GM19452 (cell line): ENCODE data around the gene BPI.
"Not testable (repeated sequence)": the region's sequence is repeated elsewhere in the genome, so short reads cannot be mapped to it uniquely, and the experiment has no call there.

Experiments
- ATAC-seq: cut with Tn5 transposase; IDR thresholded peaks from one replicate; pipeline ENCODE4 v1.9.1; 2021; ENCODE audit not compliant: unreplicated experiment

Gene BPI

DNA sequence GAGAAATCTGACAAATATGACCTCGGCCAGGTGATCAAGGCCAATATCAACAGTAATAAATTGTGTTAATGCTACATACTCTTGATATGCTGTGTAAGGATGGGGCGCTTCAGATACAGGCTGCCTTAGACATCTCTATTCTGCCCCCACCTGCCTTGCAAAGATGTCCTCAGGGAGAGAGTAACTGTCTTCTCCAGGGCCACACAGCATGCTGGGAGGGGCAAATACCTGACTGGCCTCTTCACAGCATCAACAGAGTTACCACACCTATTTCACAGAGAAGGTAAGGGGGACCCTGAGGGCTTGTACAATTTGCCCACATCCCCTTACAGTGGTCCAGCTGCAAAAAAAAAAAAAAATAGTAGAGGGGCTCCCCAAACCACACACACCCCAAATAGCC is 26.3 kb upstream of the BPI start:
- no peak for ATAC-seq

DNA sequence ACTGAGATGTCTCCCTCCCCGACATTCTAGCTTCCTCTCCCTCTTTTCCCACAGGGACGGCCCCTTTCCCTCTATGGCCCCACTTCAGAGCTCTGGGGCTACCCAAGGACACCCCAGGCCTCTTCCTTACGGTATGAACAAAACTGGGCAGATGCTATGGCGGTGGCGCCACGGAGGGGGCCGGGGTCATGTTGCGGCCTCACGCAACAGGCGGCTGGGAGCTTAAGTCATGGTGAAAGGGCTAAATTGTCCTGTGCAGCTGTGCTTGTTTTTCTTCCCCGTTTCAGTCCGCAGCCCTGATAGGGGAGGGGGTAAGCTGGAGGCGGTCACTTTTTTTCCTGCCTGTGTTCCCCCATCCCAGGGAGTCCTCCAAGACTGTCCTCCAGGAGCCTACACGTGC is 25.8 kb upstream of the BPI start:
- no peak for ATAC-seq

DNA sequence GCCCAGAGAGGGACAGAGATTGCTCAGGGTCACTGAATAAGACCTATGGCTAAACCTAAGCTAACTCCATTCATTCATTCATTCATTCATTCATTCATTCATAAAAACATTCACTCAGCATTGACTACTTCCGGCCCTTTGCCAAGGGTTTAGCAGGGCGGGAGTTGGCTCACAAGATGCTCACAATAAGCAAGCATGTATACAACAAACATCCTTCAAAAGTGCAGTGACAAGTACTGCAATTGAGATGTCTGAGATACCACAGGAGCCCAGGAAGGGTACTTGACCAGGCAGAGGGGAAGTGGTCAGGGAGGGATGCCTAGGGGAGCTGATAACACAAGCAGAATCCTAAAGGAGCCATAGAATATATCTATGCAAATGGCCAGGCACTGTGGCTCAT is 25.2 kb upstream of the BPI start:
- no peak for ATAC-seq

DNA sequence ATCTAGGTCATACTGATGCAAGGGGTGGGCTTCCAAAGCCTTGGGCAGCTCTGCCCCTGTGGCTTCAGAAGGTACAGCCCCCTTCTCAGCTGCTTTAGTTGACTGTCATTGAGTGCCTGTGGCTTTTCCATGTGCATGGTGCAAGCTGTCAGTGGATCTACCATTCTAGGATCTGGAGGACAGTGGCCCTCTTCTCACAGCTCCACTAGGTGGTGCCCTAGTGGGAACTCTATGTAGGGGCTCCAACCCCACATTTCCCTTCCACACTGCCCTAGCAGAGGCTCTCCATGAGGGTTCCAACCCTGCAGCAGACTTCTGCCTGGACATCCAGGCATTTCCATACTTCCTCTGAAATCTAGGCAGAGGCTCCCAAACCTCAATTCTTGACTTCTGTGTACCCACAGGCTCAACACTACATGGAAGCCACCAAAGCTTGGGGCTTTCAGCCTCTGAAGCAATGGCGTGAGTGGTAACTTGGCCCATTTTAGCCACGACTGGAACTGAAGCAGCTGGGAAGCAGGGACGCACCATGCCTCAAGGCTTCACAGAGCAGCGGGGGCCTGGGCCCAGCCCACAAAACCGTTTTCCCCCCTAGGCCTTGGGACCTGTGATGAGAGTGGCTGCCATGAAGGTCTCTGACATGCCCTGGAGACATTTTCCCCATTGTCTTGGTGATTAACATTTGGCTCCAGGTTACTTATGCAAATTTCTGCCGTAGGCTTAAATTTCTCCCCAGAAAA is 22.6 kb upstream of the BPI start:
- ATAC-seq: not testable (repeated sequence)

- ATAC-seq: no peak
These were observed 20.7 kb upstream of the BPI start for GRCh38 chr20:38283236-38283635.

DNA sequence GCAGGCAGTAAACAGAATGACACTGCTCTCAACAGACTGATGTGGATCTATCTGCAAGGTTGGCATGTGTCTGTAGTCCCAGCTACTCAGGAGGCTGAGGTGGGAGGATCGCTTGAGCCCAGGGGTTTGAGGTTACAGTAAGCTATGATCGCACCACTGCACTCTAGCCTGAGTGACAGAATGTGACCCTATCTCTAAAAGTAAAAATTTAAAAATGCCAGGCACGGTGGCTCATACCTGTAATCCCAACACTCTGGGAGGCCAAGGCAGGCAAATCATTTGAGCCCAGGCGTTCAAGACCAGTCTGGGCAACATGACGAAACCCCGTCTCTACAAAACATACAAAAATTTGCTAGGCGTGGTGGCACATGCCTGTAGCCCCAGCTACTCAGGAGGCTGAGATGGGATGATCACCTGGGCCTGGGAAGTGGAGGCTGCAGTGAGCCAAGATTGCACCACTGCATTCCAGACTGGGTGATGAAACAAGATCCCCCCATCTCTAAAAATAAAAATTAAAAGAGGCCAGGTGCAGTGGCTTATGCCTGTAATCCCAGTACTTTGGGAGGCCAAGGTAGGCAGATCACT is 19.8 kb upstream of the BPI start:
- ATAC-seq: not testable (repeated sequence)

- no peak for ATAC-seq
These were observed 19.0 kb upstream of the BPI start for GRCh38 chr20:38284893-38285444.

DNA sequence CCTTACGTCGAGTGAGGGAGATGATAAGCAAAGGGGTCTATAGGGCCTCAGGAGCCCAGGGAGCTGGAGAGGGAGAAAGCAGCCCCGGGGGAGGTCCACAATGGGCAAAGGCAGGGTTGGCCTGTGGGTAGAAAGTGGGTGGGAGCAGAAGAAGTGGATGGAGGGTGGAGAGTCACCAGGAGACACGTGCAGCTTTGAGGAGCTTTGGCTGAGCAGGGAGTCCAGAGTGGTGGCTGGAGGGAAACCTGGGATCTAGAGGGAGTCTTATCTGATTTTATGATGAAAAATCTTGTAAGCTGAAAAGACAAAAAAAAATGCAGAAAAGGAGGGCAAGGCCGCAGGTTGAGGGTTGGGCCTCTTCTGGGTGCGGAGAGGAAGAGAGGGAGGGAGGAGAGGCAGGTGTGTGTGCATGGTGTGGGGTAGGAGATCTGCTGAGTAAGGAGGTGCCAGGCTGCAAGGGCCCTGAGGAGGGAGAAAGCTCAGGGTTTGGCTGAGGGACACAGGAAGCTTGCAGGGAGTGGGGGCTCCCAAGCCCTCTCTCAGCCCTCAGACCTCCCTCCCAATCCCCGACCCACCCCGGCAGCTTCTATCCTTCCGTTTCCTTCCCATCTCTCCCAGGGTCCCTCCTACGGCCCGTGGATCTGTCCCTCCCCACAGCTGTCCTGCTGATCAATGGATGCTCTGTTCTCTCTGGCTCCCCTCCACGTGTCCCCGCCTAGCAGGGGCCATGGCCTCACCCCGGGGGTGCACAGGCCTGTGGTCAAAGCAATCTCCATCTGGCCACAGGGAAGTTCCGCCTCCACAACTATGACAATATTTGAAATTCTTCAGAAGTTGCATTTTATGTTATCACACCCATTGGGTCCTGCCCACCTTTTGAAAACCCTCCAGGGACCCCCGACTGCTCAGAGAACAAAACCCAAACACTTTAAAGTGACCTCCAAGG is 17.1 kb upstream of the BPI start:
- ATAC-seq: no peak

GRCh38 chr20:38290829-38291814 is 12.8 kb upstream of the BPI start:
- ATAC-seq: no peak

DNA sequence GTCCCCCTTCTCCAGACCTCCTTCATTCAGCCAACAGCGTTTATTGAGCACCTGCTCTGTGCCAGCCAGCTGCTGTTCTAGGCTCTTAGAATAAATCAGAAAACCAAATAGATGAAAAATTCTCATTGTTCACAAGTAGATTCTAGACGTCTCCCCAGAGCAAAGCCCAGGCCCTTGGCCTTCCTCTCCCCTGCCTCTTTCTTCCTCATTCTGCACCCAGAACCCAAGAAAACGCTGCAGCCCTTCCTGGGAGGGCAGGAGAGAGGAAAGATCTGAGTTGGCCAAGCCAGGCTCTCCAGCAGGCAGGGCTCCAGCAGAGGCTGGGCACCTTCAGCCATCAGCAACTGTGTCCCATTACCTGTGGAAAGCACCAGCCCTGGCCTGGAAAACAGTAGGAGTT is 12.0 kb upstream of the BPI start:
- ATAC-seq: no peak

DNA sequence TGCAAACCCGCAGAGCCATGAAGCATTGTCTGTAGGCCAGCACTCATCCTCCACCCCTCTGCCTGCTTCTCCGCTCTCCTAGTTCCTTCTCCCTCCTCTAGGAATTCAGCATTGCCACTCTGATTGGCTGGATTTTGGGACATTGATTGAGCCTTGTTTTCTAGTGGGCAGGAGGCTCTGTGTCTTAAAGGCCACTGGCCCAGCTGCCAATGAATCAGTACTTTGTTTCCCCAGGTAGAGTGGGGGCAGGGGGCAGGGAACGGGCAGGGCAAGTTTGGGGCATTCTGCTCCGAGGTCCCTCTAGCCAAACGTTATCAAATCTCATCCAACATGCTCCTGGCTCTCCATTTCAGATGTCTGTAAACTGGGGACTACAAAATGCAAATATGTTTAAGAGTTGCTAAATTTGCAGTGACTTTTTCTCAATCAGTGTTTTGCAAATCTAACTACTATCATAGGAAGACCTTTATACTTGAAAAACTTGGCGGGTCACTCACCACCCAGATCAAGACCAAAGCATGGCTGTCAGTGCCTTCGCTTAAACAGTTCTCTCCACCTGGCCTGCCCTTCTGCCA is 10.4 kb upstream of the BPI start:
- ATAC-seq: no peak

DNA sequence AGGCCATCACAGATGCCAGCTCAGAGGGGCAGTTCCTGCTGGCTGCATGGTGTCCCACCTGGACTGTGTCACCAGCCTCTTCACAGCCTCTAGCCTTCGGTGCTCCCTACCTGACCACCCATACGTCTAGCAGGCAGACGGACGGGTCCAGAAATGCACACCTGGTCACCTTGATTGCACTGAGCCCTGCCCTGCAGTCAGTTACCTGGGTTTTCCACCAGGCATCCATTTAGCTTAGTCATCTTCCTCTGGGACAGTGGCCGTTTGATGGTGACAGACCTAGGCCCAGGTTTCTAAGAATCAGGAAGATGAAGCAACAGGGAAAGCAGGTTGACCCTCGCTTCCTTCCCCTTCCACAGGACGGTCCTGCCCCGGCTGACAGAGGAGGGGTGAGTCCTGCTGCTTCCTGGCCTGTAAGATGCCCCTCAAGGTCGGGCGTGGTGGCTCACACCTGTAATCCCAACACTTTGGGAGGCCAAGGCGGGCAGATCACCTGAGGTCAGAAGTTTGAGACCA is 9.8 kb upstream of the BPI start:
- no peak for ATAC-seq

DNA sequence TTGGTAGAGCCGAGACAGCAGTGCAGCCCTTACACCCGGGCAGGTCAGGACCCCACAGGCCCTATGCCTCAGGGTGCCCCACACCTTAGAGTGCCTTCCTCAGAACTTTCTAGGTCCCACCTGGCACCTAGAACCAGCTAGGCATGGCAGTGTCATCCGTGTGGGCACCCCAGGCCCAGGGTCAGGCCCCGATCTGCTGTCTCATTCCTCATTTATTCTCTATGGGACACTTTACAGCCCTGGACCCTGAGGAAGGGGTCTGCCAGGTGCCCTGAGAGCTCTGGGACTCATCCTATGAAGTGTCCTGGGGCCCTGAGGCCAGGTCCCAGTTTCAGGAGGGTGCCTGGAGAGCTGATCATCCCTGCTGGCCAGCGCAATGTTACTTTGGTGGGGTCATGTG is 8.1 kb upstream of the BPI start:
- no peak for ATAC-seq

DNA sequence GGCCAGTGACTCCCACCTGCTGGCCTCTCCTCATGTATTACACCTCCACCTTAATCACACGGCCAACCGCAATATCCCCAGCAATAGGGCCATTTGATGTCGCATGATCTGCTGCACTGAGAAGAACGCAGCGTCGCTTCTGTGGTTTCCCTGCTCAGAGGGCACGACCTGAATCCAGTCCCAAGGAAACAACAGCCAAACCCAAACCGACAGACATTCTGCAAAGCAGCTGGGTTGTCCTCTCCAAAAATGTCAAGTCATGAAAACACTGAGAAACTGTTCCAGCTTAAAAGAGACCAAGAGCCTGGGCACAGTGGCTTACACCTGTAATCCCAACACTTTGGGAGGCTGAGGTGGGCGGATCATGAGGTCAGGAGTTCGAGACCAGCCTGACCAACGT is 7.5 kb upstream of the BPI start:
- no peak for ATAC-seq

DNA sequence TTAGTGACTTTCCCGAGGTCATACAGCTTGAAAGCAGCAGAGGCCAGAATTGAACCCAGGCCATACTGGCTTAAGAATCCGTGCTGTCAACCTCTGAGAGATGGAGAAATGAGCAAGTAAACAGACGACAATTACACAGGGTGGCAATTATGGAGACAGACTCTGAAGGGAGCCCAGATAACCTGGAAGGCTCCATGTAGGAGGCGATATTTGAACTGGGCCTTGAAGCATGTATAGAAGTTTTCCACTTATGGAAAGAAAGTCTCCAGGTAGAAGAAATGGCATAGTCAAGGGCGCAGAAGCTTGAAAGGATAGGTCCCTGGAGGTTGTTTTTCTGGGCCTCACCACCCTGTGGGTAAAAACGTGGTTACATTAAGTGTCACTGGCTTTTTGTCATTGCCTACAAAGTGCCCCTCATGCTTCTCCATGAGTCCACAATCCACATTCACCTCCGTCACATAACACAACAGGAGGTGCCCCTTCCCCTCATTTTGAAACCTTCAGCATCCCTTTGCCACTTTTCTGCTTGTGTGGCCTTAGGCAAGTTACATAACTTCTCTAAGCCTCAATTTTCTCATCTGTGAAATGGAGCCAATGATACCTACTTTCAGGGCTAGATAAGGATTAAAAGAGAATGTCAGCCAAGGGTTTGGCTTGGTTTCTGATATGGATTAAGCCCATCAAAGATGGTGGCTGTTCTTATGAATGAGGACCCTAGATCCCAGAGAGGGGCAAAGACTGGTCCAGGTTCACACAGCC is 5.9 kb upstream of the BPI start:
- ATAC-seq: no peak

GRCh38 chr20:38298768-38299288 is 5.1 kb upstream of the BPI start:
- ATAC-seq: no peak

DNA sequence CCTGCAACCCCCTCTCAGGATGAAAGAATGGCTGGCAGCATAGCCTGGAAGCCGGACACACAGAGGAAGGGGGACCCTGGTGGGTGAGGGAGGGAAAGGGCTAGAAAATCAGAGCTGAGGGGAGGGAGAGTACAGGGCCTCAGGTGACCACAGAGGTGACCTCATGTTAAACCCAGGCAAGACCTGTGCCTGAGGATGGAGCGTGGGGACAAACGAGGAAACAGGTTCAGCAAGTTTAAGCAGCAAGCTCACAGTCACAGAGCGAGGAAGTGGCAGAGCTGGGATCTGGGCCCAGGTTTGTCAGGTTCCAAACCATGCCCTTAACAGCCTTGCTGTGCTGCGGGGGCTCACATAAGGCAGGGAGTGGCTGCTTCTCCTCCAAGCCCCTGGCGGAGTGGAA is 4.0 kb upstream of the BPI start:
- no peak for ATAC-seq

GRCh38 chr20:38300438-38300837 is 3.5 kb upstream of the BPI start:
- no peak for ATAC-seq

GRCh38 chr20:38301309-38301708 is 2.6 kb upstream of the BPI start:
- ATAC-seq: no peak
